GM23338 (cell line): ENCODE data around the gene MOCS3. TPM values are rescaled to one million over a fixed set of nuclear protein-coding genes. Genes with fewer than 3 reads are reported as not detected.

Source experiments
- ATAC-seq: fragments of 200-7000 bp; cut with Tn5 transposase; 3 replicates; pipeline ENCODE4 v1.9.1; 2020
- DNase-seq: peaks from one replicate; pipeline ENCODE4 v3.0.0-alpha.2; 2015; ENCODE audit warnings: low spot score
- H2AFZ ChIP-seq: fragments of 200-600 bp; sonication (generic); 2 replicates; pipeline ENCODE4 v1.8.0; 2016; ENCODE audit warnings: antibody characterized with exemption, mild to moderate bottlenecking, moderate library complexity
- H3F3A ChIP-seq: fragments of 200-600 bp; sonication (generic); replicated peaks from 2 replicates; pipeline ENCODE4 v1.8.0; 2017; ENCODE audit warnings: antibody characterized with exemption, mixed run types, low read depth
- H3K27ac ChIP-seq: fragments of 200-600 bp; sonication (generic); 2 replicates; pipeline ENCODE4 v1.6.1; 2016; ENCODE audit warnings: low read depth
- H3K27me3 ChIP-seq: fragments of 200-600 bp; sonication (generic); 2 replicates; pipeline ENCODE4 v1.8.0; 2016; ENCODE audit warnings: mild to moderate bottlenecking, mixed run types, moderate library complexity; ENCODE audit not compliant: insufficient read depth
- H3K36me3 ChIP-seq: fragments of 200-600 bp; sonication (generic); 2 replicates; pipeline ENCODE4 v1.8.0; 2016; ENCODE audit warnings: mild to moderate bottlenecking; ENCODE audit not compliant: insufficient read depth
- H3K4me1 ChIP-seq: fragments of 200-600 bp; sonication (generic); 2 replicates; pipeline ENCODE4 v1.8.0; 2016; ENCODE audit warnings: mild to moderate bottlenecking, moderate library complexity; ENCODE audit not compliant: insufficient read depth
- H3K4me2 ChIP-seq: fragments of 200-600 bp; sonication (generic); 2 replicates; pipeline ENCODE4 v1.7.1; 2017; ENCODE audit warnings: mixed run types
- H3K4me3 ChIP-seq: fragments of 200-600 bp; sonication (generic); 2 replicates; pipeline ENCODE4 v1.6.1; 2016; ENCODE audit warnings: mixed run types
- H3K79me2 ChIP-seq: fragments of 200-600 bp; sonication (generic); replicated peaks from 2 replicates; pipeline ENCODE4 v1.8.0; 2017; ENCODE audit warnings: mild to moderate bottlenecking; ENCODE audit not compliant: insufficient read depth
- H3K9me2 ChIP-seq: fragments of 200-600 bp; sonication (generic); 2 replicates; pipeline ENCODE4 v1.8.0; 2017; ENCODE audit not compliant: insufficient read depth
- H4K20me1 ChIP-seq: fragments of 200-600 bp; sonication (generic); replicated peaks from 2 replicates; pipeline ENCODE4 v1.8.0; 2017; ENCODE audit warnings: mild to moderate bottlenecking; ENCODE audit not compliant: insufficient read depth
- H3K27ac Mint-ChIP-seq: 2 replicates; pipeline ENCODE4 v1.8.0; 2020; ENCODE audit warnings: inconsistent platforms, mild to moderate bottlenecking, moderate library complexity, mixed read lengths
- H3K27me3 Mint-ChIP-seq: 3 replicates; pipeline ENCODE4 v1.8.0; 2022; ENCODE audit warnings: low read depth, mild to moderate bottlenecking, moderate library complexity, mixed read lengths, inconsistent platforms; ENCODE audit not compliant: insufficient read depth, poor library complexity
- H3K36me3 Mint-ChIP-seq: 3 replicates; pipeline ENCODE4 v1.8.0; 2021; ENCODE audit warnings: low read depth, mild to moderate bottlenecking, inconsistent platforms, moderate library complexity, mixed read lengths
- H3K4me1 Mint-ChIP-seq: 3 replicates; pipeline ENCODE4 v1.8.0; 2020; ENCODE audit warnings: mild to moderate bottlenecking, inconsistent platforms, mixed read lengths
- H3K4me3 Mint-ChIP-seq: 3 replicates; pipeline ENCODE4 v1.8.0; 2021; ENCODE audit warnings: moderate library complexity, mild to moderate bottlenecking, inconsistent platforms, mixed read lengths
- H3K9me3 Mint-ChIP-seq: 3 replicates; pipeline ENCODE4 v1.8.0; 2020; ENCODE audit warnings: moderate library complexity, mild to moderate bottlenecking, inconsistent platforms, mixed read lengths
- CREB1 ChIP-seq: fragments of 250-450 bp; sonication (Bioruptor Pico); IDR thresholded peaks from 2 replicates; pipeline ENCODE4 v1.5.0; 2020; ENCODE audit warnings: low read depth, mild to moderate bottlenecking, moderate library complexity
- CTCF ChIP-seq, 2 experiments: fragments of 200-600 bp in 1 of 2; sonication (generic) in 1 of 2; conservative IDR thresholded peaks; 2 replicates each; pipeline versions ENCODE4 v1.5.1 to v1.6.1; 2016 to 2017; ENCODE audit warnings: antibody characterized with exemption in 2 of 2, low read depth in 2 of 2, mild to moderate bottlenecking in 2 of 2, moderate library complexity in 1 of 2
- ETS1 ChIP-seq: IDR thresholded peaks from 2 replicates; pipeline ENCODE4 v1.6.1; 2016; ENCODE audit warnings: antibody characterized with exemption
- EZH2 ChIP-seq: fragments of 200-600 bp; sonication (generic); IDR thresholded peaks from one replicate; pipeline ENCODE4 v1.8.0; 2017; ENCODE audit warnings: antibody characterized with exemption, mild to moderate bottlenecking, low read depth; ENCODE audit not compliant: unreplicated experiment
- EZH2phosphoT487 ChIP-seq: fragments of 200-600 bp; sonication (generic); IDR thresholded peaks from one replicate; pipeline ENCODE4 v1.8.1; 2018; ENCODE audit warnings: antibody characterized with exemption; ENCODE audit not compliant: unreplicated experiment
- JUNB ChIP-seq: IDR thresholded peaks from one replicate; pipeline ENCODE4 v1.6.1; 2016; ENCODE audit warnings: antibody characterized with exemption; ENCODE audit not compliant: unreplicated experiment
- NANOG ChIP-seq: IDR thresholded peaks from 2 replicates; pipeline ENCODE4 v1.6.1; 2016; ENCODE audit warnings: antibody characterized with exemption, borderline replicate concordance
- POLR2AphosphoS5 ChIP-seq: IDR thresholded peaks from 2 replicates; pipeline ENCODE4 v1.6.1; 2016; ENCODE audit warnings: antibody characterized with exemption, low read depth
- REST ChIP-seq: IDR thresholded peaks from one replicate; pipeline ENCODE4 v1.6.1; 2018; ENCODE audit warnings: antibody characterized with exemption; ENCODE audit not compliant: unreplicated experiment
- STAT1 ChIP-seq: IDR thresholded peaks from one replicate; pipeline ENCODE4 v1.6.1; 2016; ENCODE audit warnings: antibody characterized with exemption; ENCODE audit not compliant: unreplicated experiment
- ZNF114 ChIP-seq: fragments of 250-450 bp; sonication (Bioruptor Pico); IDR thresholded peaks from 2 replicates; pipeline ENCODE4 v1.5.0; 2020; ENCODE audit warnings: mild to moderate bottlenecking, moderate library complexity
- polyA plus RNA-seq: library from polyadenylated mRNA; unstranded; fragments of >200 nt; fragmentation: Nextera tagmentation; extraction: Ambion mirVana; gene quantifications from 2 replicates; pipeline ENCODE4 v1.2.1, GENCODE V29; 2016
- total RNA-seq: library from RNA; depleted of rRNA; stranded (reverse); fragments of >200 nt; shearing (Covaris generic); gene quantifications from 2 replicates; pipeline ENCODE4 v1.2.3, GENCODE V29; 2014

The MOCS3 gene
- total and polyA plus RNA-seq, 2 experiments from 2014 or later = 2.2 to 9.1 TPM

- Histone ChIP-seq H3K79me2 (no peaks in the 10 kb centered on the region), H3K9me2 (no peaks in the 10 kb centered on the region), H3F3A (no peaks in the 10 kb centered on the region), H3K36me3 (no peaks in the 10 kb centered on the region), H2AFZ (no peak overlapping the region), H3K27me3 (no peaks in the 10 kb centered on the region), H3K4me1 (peaks cover 18% of the 10 kb centered on the region), H3K4me2 (no peak overlapping the region), H3K27ac (no peak overlapping the region), H4K20me1 (no peaks in the 10 kb centered on the region; the same call in 1 of the 2 replicates), H3K4me3 (no peak overlapping the region)
- no peak overlapping the region for H3K4me3 Mint-ChIP-seq
- no peak overlapping the region for H3K27ac Mint-ChIP-seq
- peaks cover 11% of the 10 kb centered on the region; the same call in 2 of the 3 replicates for H3K36me3 Mint-ChIP-seq
- H3K4me1 Mint-ChIP-seq = peaks cover 19% of the 10 kb centered on the region
- no peaks in the 10 kb centered on the region for H3K9me3 Mint-ChIP-seq
- TF ChIP-seq EZH2phosphoT487 = no peak
- no peak for TF ChIP-seq CREB1 (CRISPR knock-in tag)
- no peak for TF ChIP-seq REST
- DNase-seq (no peak), ATAC-seq (no peak)
- H3K27me3 Mint-ChIP-seq = peaks cover 6% of the 10 kb centered on the region
Measured at GRCh38 chr20:51010043-51010365, 51.4 kb downstream of the MOCS3 start.

- Histone ChIP-seq H3K4me3 (no peak overlapping the region), H3K36me3 (no peaks in the 10 kb centered on the region), H4K20me1 (no peaks in the 10 kb centered on the region; the same call in 1 of the 2 replicates), H3K27ac (no peak overlapping the region), H3K79me2 (no peaks in the 10 kb centered on the region), H3F3A (no peaks in the 10 kb centered on the region), H3K4me2 (no peak overlapping the region), H3K9me2 (no peaks in the 10 kb centered on the region), H2AFZ (no peak overlapping the region), H3K27me3 (no peaks in the 10 kb centered on the region), H3K4me1 (peaks cover 18% of the 10 kb centered on the region)
- H3K27me3 Mint-ChIP-seq = peaks cover 6% of the 10 kb centered on the region
- no peak overlapping the region for H3K4me3 Mint-ChIP-seq
- DNase-seq (no peak), ATAC-seq (no peak)
- H3K36me3 Mint-ChIP-seq = peaks cover 7% of the 10 kb centered on the region
- peaks cover 22% of the 10 kb centered on the region for H3K4me1 Mint-ChIP-seq
- H3K27ac Mint-ChIP-seq = no peak overlapping the region
- H3K9me3 Mint-ChIP-seq = no peaks in the 10 kb centered on the region
- no peak for TF ChIP-seq CTCF (conservative IDR thresholded peaks at IDR 0.05; ENCODE audit: low read depth in 2 of 2)
- TF ChIP-seq ETS1 = no peak
- TF ChIP-seq EZH2phosphoT487 = no peak
- TF ChIP-seq ZNF114 = no peak
- TF ChIP-seq POLR2AphosphoS5 = no peak
- TF ChIP-seq NANOG = no peak
- no peak for TF ChIP-seq REST
- TF ChIP-seq EZH2 = no peak
- no peak for TF ChIP-seq JUNB
- TF ChIP-seq STAT1 = no peak
Measured at GRCh38 chr20:51010932-51011331, 52.3 kb downstream of the MOCS3 start.
